H7 (cell line): Measurements from ENCODE around the gene GYPE. TPM values are rescaled to one million over a fixed set of nuclear protein-coding genes. Genes with fewer than 3 reads are reported as not detected.
"Not testable (repeated sequence)": the region's sequence is repeated elsewhere in the genome, so short reads cannot be mapped to it uniquely, and the experiment has no call there.

Experiments used
- DNase-seq: peaks from one replicate; pipeline ENCODE4 v3.0.0; 2012
- H3K27me3 ChIP-seq: 2 replicates; pipeline ENCODE4 v1.6.0; 2011; ENCODE audit warnings: mild to moderate bottlenecking, low read length; ENCODE audit not compliant: control insufficient read depth, insufficient read depth
- H3K36me3 ChIP-seq: replicated peaks from 2 replicates; pipeline ENCODE4 v1.5.1; 2011; ENCODE audit warnings: low read length; ENCODE audit not compliant: control insufficient read depth, insufficient read depth
- H3K4me3 ChIP-seq: 2 replicates; pipeline ENCODE4 v1.5.1; 2011; ENCODE audit warnings: low read depth, mild to moderate bottlenecking, control low read depth, low read length, moderate library complexity; ENCODE audit not compliant: insufficient read depth
- total RNA-seq: library from RNA; depleted of rRNA; stranded (reverse); fragments of >200 nt; shearing (Covaris generic); gene quantifications from 2 replicates; pipeline ENCODE4 v1.2.3, GENCODE V29; 2014; rRNA removed

The GYPE gene
- total RNA-seq = not detected in 2 replicates

- not testable (repeated sequence) for H3K4me3 ChIP-seq, DNase-seq
These were observed at the start of gene GYPE for GRCh38 chr4:143905440-143905839. Gene GYPE, minus strand, starts transcription at chr4:143905559. Its CDS starts 52 bp downstream, at chr4:143905507.

GRCh38 chr4:143951458-143951972 lies 46.2 kb upstream of the GYPE start:
- not testable (repeated sequence) for H3K36me3 ChIP-seq, DNase-seq, H3K27me3 ChIP-seq, H3K4me3 ChIP-seq

More at GRCh38 chr4:143905440-143905839, at the start of gene GYPE:
- H3K36me3 ChIP-seq, H3K27me3 ChIP-seq: not testable (repeated sequence)

DNA sequence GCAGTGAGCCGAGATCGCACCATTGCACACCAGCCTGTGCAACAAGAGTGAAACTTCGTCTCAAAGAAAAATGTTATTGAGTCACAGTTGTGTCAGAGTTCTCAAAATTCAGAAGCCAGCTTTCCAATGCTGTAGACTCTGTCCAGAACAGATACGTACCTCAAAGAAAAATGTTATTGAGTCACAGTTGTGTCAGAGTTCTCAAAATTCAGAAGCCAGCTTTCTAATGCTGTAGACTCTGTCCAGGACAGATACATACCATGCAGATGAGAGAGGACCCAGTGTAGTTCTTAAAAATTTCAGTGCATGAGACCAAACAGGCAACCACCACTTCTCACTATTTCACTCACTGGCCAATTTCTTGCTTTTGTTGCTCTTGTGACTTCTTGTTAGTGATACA lies 45.6 kb upstream of the GYPE start:
- H3K36me3 ChIP-seq, H3K4me3 ChIP-seq, DNase-seq, H3K27me3 ChIP-seq: not testable (repeated sequence)

DNA sequence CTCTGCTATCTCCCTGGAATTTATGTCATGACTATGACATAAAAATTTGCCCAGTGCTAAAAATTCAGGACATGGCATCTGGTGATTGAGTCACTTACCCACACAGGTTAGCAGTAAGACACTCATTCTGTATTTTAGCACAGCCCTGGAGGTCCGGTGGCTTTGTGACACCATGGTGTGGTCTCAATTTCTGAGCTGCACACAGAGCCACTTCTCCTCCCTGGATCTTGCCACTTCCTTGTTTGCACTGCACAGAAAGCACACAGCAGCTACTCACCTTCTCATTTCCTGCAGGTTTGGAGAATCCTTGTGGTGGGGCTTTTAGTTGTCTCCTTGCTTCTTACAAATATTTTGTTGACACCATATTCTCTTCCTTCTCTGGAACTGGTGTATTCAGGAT lies 44.8 kb upstream of the GYPE start:
- H3K36me3 ChIP-seq, H3K4me3 ChIP-seq, DNase-seq: not testable (repeated sequence)

GRCh38 chr4:143947493-143947892 lies 42.1 kb upstream of the GYPE start:
- H3K27me3 ChIP-seq, H3K36me3 ChIP-seq, DNase-seq, H3K4me3 ChIP-seq: not testable (repeated sequence)

More for the DNA sequence above, 44.8 kb upstream of the GYPE start:
- not testable (repeated sequence) for H3K27me3 ChIP-seq

- H3K27me3 ChIP-seq, H3K36me3 ChIP-seq, H3K4me3 ChIP-seq, DNase-seq: not testable (repeated sequence)
These were observed 35.3 kb upstream of the GYPE start for GRCh38 chr4:143940708-143941107.

- DNase-seq = no peak
- H3K27me3 ChIP-seq = no peaks in the 10 kb centered on the region
- no peak overlapping the region for H3K4me3 ChIP-seq
- H3K36me3 ChIP-seq = no peaks in the 10 kb centered on the region
These were observed 34.2 kb upstream of the GYPE start for GRCh38 chr4:143939528-143939927.

DNA sequence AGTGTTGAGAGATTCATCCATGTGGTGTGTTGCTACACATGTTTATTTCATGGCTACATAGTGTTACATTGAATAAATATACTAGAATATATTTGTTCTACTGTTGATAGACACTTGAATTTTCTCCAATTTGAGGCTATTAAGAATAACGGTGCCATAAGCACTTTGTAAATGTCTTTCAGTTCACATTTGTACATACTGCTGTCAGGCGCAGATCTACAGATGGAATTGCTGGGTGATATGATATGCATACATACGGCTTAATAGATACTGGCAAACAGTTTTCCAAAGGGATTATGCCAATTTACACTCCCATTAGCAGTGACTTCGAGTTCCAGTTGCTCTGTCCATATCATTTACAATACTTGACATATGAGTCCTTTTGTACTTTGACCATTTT lies 33.5 kb upstream of the GYPE start:
- not testable (repeated sequence) for H3K4me3 ChIP-seq, DNase-seq, H3K27me3 ChIP-seq, H3K36me3 ChIP-seq

DNA sequence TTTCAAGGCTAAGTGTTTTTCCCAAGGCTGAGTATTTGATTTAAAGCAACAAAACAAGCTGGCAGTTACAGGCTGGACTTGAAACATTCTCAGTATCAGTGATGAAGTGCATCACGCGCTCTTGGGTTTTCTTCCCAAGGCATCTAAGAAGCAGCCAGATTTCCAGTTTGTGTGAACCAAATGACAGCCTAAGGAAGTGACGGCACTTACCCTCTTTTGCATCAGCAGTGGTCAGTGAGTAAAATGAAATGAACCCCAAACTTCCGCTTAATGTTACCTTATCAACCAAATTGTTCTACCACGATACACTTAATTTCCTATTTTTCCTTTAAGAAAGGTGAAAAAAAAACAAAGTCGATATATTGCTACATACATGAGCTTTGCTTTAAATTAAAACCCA lies 15.8 kb upstream of the GYPE start:
- H3K36me3 ChIP-seq = no peaks in the 10 kb centered on the region
- H3K27me3 ChIP-seq = no peaks in the 10 kb centered on the region
- H3K4me3 ChIP-seq = no peak overlapping the region
- DNase-seq = no peak

- not testable (repeated sequence) for H3K27me3 ChIP-seq, H3K4me3 ChIP-seq, DNase-seq, H3K36me3 ChIP-seq
These were observed 11.1 kb upstream of the GYPE start for GRCh38 chr4:143916485-143916884.

GRCh38 chr4:143912478-143912877 lies 7.1 kb upstream of the GYPE start:
- not testable (repeated sequence) for H3K4me3 ChIP-seq, DNase-seq, H3K27me3 ChIP-seq, H3K36me3 ChIP-seq

DNA sequence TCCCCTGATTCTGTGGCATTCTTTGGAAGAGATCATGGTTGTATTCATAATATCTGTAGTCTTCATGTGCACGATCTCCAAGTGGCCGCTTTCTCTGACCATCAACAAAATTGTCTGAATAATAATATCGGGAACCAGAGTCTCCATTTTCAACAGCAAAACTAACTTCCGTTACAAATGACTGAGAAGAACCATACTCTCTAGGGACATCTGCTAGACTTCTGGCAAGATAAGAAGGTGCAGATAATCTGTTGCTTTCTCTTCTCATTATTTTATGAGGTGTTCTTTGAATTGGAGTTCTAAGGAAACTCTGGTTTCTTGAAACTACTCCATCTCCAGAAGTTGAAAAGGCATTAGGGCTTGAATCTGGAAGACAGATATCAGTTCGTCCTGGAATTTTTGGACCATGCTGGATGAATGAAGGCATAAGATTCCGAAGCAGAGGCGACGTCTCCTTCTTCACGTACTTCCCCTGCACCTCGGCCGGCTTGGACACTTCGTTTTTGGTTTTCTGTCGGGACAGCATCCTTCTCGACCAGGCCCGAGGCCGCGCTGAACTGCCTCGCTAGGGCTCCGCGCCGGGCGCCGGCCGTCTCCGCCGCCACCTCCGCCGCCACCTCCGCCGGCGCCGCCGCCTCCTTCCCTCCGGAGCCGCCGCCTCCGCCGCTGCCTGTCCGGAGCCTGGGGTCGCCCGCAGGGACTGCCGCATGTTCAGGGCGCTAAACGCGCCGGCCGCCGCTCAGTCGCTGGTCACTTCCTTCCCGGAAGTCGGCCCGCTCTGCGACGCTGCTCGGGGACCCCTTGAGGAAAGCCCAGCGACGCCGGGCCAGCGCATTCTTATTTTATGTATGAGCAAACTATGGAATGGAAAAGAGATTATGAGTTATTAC lies 6.4 kb upstream of the GYPE start:
- not testable (repeated sequence) for H3K36me3 ChIP-seq, H3K4me3 ChIP-seq, H3K27me3 ChIP-seq
- peak; percentile 2 for DNase-seq

GRCh38 chr4:143910906-143911305 lies 5.5 kb upstream of the GYPE start:
- DNase-seq, H3K36me3 ChIP-seq, H3K27me3 ChIP-seq, H3K4me3 ChIP-seq: not testable (repeated sequence)

GRCh38 chr4:143907811-143908210 lies 2.5 kb upstream of the GYPE start:
- not testable (repeated sequence) for H3K27me3 ChIP-seq, H3K4me3 ChIP-seq, H3K36me3 ChIP-seq
- peak; percentile 3 for DNase-seq

DNA sequence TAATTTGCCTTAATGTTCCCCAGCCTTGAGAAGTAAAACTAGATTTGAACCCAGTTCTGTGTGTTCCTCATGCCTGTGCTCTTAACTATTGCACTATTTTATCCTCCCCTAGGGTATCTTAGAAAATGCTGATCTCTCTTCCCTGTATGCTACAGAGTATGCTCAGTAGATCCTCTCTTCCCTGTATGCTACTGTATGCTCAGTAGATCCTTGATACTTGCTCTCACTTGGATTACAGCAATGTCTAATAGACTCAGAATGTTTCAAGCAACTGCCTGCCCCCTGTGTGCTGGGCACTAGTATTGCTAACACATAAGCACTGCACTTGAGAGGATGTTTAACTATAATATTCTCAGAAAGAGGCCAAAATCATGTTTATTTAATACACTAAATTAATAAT lies 928 bp downstream of the GYPE start:
- DNase-seq, H3K27me3 ChIP-seq, H3K4me3 ChIP-seq, H3K36me3 ChIP-seq: not testable (repeated sequence)
